Measurements from ENCODE around the gene OST4.
"Not testable (repeated sequence)": the region's sequence is repeated elsewhere in the genome, so short reads cannot be mapped to it uniquely, and the experiment has no call there.

The OST4 gene

DNA sequence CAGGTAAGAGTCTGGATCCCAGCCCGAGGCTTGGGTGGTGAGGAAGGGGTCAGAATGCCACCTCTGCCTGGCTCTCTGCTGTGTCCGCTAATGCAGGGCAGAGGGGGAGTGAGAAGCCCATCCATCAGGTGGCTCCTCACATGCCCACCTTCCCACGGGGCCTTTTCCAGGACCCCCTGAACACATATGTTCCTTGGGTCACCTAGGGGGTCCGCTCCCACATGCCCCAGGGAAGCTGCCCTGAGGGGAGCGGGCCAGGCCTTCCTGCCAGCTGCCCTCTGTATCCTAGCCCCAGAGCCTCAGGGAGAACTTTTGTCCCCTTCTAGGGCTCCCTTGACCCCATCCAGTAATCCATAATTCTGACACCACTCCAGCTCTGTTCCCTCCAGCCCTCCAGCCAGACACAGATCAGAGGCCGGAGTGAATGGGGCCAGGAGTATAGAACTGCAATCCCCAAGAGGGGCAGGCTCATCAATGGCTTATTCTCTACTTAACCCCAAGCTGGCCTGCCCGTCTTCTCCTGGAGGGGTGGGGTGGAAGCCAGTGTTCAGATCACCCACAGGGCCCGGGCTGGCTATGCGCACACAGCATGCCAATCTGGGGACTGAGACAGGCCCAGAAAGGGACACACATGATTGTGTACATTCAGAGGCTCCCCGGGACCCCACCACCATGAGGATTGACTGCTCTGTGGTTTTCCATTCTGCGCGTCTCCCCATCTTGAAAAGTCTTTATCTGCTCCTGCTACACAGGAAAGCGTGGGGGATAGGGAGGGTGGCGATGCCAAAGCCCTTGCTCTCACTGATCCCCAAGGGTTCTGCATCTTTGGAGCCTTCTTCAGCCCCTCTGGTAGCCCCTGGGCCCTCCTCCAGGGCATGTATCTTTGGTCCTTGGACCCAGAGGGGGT, 8.0 kb upstream of the OST4 start:
- DNase-seq (ENCODE audit: low read depth in 3 of 3), result no peak

DNA sequence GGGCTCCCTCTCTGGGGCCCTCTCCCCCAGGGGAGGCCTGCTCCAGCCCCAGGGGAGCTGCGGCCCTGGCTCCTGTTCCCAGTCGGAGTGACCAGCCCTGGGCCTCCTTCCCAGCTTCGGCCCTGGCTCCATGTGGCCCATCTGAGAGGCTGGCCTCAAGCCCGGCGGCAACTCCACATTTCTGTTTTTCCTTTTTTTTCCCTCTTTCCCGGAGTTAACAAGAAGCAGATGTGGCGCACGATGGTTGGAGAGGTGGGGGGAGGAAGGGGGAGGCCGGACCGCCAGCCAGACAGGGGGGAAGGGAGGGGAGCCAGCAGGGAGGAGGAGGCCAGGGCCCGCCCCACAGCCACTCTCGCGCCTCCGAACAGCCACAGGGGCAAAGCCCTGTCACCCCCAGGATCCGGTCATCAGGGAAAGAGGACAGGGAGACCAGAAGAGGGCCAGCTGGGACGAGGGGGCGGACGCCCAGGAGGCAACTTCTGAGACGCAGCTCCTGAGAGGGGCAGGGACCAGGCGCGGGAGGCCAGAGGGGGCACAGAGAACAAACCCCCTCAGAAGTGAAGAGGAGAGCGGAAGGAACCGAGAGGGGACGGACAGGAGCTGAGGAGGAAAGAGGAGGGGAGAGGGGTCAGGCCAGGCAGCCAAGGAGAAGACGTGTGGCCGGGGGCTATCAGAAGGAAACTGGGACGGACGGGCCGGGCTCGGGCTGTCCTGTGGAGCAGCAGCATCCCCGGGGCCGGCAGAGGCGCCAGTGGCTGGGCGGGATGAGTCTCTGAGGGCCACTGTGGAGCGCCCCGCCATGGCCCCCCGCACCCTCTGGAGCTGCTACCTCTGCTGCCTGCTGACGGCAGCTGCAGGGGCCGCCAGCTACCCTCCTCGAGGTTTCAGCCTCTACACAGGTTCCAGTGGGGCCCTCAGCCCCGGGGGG, 7.1 kb upstream of the OST4 start, which contains the start of gene EMILIN1:
Gene EMILIN1 (plus strand): TSS at position 349 of the 928 bp plus-strand sequence. CDS start 451 bp downstream, at position 800.
- DNase-seq (ENCODE audit: low read depth in 3 of 3), result no peak

DNA sequence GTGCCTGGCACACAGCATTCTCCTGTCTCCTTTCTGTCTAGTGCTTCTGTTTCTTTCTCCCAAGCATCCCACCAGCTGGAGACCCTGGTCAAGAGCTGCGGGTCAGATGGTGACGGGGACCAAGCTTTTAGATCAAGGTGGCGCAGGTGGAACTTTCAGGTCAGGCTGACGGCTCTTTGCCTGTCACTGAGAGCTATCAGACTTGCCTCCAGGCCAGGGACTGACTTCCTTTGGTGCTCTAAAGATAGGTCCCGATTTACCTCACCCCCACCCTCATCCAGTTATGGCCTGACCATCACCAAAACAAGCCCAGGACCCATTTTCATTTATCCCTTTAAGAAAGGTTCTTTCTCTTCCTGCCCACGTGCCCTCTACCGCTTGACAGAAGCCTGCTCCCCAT, 5.8 kb upstream of the OST4 start:
- DNase-seq (ENCODE audit: low read depth in 3 of 3), result no peak

DNA sequence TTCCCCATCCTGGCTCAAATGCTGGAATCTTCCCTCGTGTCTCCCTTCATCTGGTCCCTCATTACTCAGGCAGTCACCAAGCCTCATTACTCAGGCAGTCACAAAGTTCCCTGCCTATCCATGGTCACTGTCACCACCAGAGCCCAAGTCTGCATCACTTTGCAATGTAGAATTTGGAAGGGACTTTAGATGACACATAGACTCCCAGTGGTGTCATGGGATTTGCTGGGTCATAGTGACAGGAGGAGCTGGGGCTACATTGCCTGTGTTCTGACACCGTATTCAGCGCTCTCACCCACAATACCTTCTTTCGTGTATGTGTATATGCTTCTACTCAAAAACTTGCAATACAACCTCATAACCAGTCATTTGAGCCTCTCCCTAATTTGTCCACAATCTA, 4.9 kb upstream of the OST4 start:
- no peak for DNase-seq (ENCODE audit: low read depth in 3 of 3)

DNA sequence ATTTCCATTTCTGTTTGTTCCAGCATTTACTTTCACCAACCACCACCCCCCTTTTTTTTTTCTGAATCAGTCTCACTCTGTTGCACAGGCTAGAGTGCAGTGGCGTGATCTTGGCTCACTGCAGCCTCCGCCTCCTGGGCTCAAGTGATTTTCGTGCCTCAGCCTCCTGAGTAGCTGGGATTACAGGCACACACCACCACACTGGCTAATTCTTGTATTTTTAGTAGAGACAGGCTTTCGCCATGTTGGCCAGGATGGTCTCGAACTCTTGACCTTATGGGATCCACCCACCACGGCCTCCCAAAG, 4.1 kb upstream of the OST4 start:
- not testable (repeated sequence) for DNase-seq (ENCODE audit: low read depth in 3 of 3)

DNA sequence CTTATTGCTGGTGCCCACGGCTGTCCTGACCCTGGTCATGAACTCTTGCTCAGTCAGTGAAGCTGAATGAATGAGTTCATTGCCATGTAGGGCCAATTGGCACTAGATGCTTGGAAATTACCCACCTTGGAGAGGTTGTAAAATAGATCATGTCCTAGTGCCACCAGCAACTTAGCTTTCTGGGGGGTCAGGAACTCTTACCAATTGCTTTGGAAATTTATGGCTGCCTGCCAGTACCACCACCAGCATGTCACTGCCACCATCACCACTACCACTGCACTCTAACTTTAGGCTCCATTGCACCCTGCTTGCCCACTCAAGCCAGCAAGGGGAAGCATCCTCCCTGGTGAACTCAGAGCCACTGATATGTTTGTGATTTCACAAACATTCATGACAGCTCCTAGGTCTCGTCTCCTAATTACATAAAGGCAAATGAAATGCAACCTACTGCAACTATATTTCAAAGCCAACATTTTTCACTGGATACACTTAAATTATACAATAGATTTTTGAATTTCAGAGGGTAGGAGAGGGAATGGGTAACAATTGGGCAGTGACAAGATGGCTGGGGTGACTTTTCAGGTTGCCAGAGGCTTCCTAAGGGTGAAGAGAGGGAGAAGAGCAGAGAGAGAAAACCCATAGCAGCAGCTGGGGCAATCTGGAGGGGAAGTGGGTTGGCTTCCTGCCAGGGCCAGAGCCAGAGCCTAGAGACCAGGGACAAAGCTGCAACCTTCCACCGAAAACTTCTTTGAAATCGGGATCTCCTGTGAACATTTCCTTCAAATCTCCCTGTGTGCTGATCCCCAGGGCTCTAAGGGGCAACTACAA, 3.5 kb upstream of the OST4 start:
- peak in 1 of 3 experiments; percentile 28 for DNase-seq (ENCODE audit: low read depth in 3 of 3)

DNA sequence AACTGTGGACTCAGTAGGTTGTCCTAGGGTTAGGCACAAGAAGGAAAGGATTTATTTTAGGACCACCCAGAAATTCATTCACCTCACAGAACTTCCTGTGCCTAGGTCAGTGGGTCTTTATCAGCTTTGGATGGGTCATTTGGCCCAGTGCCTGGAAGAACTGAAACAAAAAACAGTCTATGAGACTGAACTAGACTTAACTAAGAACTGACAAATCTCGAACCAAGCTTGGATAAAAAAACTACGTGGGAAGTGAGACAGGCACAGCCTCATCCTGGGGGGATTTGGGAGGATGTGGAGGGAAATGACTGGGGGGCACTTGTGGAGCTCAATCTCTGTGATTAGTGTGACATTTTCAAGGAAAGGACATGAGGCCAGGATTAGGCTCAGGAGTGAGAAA, 2.3 kb upstream of the OST4 start:
- no peak for DNase-seq (ENCODE audit: low read depth in 3 of 3)

DNA sequence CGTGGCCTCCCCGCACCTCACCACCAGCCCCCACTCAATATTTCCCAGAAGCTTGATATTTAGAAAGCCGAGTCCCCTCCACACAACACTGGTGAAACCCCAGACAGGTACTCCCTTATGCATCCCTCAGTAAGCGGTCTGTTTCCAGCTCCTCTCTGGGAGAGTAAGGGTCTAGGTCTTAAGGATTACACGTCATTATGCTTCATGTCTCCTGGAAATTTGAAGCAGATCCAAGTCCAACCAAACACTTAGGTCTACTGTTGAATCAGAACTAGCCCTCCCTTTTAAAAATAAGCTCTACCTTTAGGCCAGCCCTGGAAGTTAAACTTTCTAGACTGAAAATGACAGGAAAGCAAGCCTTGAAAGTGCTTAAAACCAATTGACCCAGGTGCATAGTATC, 1.5 kb upstream of the OST4 start:
- no peak for DNase-seq (ENCODE audit: low read depth in 3 of 3)

DNA sequence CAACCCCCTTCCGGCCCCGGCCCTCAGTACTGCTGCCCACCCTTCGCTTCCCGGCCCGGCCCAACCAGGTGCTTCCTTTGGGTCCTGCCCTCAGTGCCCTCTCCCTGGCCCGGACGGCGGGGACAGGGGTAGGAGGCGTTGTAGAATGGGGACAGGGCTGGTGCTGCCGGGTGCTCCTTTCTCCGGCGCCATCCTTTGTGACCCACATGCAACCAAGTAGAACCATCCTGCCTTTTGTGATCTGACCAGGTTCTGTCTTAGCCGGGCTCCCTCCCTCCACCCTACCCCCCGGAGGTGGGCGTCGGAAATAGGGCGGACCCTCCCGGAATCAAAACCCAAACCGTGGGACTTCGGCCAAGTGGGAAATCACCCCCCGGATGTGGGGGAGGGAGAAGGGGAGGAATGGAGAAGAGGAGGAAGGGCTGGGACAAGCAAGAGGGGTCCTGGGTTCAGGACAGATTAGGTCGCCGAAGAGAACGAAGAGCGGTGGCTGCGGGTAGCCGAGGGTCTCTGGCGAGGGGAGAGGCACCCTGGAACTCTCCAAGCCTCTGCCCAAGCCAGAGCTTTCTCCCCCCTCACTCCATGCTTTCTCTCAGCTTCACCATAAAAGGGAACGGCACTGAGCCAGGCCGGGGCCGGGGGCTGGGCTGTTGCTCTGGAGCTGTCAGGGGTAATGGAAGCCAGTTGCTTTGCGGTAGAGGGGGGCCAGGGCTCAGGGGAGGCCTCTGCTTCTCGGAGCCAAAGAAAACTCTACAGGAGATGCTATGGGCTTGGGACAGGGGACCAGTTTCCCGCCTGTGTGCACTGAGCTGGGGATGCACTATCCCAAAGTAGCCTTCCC, 756 bp upstream of the OST4 start:
- DNase-seq (ENCODE audit: low read depth in 3 of 3), result peak in 1 of 3 experiments; percentile 31

DNA sequence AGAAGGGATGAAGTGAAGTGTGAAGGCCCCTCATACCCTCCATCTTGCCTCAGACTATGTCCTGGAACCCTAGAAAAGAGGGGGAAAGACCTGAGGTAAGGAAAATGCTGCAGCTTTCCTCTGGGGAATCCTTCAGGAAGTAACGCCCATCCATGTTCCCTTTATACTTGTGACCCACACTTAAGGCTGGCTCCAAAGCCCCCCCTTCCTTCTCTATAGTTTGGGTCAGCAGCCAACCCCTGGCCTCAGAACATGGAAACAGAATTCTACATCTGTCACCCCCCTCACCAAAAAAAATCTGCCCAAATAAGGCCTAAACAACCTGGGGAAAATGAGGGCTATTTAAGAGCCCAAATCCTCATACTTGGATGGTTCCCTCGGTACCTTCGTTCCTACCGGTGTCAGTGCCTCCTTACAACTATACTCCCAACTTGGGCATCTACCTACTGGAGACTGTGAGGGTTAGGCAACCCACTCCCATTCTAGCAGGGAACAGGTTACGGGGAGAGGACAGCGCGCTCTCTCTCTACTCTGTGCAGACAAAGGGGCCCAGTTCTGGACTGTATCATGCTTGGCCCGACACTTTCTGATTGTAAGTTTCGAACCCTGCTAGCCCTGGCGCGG, 689 bp downstream of the OST4 start:
- no peak for DNase-seq (ENCODE audit: low read depth in 3 of 3)

DNA sequence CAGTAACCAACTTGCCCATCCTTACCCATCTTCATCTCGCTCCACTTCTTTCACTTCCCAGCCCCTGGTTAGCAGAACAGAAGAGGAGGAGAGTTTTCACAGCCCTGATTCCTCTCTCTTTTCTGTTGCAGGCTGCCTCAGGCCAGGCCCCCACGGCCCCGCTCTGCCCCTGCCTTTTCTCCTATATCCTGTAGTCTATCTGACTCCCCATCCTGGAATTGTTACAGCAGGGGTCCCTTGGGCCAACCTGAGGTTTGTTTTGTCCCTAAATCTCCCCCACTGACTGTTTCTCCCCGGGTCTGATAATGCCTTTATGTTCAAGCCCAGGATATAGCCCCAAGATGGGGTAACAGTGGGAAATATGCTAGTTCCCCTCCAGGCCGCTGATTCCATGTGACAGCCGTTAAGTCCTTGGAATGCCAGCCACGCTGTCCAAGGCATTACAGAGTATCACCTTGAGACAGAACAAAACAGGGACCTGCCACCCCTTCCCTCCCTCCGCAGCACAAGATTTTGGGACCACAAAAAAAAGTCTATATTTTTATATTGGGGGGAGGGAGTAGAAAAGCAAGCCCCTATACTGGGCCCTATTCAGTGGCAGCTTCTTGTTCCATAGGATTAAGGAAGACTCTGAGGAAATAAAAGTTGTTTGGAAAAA, 1.4 kb downstream of the OST4 start:
- no peak for DNase-seq (ENCODE audit: low read depth in 3 of 3)

DNA sequence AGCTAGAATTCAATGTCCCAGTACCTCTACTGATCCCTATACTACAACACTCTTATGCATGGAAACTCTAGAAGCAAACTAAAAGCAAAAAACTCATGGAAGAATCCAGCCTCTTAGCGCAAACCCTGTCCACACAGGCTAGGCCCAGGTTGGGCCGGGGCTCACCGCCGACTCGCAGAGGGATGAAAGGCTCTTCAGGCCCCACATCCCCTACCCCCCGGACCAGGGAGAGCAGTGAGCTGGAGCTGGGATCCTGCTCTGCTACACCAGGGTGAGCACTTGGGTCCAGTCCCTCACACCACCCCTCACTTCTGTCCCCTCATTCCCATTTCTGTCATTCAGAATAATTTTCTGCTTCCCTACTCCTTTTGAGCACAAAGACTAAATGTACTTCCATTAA, 2.0 kb downstream of the OST4 start:
- no peak for DNase-seq (ENCODE audit: low read depth in 3 of 3)

DNA sequence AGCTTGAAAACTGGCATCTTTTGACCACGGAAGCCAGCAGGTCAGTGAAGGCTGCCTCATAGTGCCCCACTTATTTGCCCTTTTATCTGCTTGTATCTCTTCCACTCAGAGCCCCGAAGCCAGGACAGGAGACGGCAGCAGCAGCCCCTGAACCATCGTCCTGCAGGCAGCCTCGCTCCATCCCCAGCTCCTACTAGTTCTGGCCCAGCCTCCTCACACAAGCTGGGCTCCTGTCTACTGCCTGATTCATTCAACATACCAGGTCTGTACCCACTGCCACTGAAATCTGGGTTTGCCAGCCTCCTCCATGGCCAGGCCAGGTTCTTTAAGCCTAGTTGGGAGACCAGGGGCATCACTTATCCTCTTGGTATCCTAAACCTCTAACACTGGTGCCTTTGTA, 4.1 kb downstream of the OST4 start:
- DNase-seq (ENCODE audit: low read depth in 3 of 3), result no peak

DNA sequence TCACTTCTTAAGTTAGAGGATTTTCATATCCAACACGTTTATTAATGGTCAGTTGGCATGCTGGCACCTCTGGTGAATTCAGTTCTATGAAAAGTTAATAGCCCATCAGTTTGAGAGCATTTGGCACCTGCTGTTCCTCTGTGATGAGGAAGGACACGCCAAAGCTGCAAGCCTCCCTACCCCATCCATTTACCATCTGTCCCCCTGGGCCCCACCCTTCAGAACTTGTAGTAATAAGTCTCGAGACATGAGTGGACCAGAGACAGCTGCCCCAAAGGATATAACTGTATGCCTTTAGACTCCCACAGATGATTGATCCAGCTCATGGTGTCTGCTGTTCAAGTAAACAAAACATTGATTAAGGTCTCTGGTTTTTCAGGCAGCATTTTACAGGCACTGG, 6.3 kb downstream of the OST4 start:
- DNase-seq (ENCODE audit: low read depth in 3 of 3), result no peak

DNA sequence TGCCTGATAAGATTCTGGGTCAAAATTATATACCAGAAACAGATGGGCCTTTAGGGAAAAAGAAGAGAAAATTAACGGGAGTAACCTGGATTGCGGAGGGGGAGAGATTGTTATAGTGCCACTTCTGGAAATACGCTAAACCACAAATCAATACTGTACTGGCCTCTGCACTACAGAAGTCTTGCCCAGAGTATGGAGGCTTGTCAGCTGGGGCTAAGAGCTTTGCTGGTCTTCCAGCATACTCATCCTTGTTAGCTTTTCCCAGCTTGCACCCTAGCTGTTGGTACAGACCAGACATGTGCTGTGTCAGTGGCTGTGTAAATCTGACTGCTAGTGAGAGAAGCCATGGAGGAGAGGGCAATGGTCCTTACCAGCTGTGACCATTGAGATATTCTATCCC, 11.1 kb downstream of the OST4 start:
- DNase-seq (ENCODE audit: low read depth in 3 of 3), result no peak

DNA sequence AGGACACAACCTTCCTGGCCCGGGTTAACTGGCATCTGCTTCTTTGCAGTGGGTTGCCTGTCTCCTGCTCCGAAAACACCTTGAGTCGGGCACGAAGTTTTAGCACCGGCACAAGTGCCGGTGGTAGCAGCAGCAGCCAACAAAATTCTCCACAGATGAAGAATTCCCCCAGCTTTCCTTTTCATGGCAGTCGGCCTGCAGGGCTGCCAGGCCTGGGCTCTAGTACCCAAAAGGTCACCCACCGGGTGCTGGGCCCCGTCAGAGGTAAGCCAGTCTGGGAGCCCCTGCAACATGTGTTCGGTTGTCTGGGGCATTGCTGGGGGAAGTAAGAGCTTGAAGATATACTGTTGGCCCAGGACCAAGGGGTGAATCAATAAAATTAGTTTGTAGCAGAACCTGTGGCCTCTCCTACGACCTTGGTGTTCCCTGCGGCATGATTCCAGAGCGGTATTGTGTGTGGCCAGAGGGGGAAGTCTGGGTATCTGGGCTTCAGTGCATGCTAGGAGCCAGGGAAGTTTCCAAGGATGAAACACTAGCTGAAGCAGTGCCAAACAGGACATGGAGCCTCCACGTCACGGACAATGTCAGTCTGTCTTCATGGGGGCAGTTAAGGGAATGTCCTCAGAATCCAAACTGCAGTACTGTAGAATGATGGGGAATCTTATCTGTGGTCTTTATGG, 12.2 kb downstream of the OST4 start:
- DNase-seq (ENCODE audit: low read depth in 3 of 3), result no peak

DNA sequence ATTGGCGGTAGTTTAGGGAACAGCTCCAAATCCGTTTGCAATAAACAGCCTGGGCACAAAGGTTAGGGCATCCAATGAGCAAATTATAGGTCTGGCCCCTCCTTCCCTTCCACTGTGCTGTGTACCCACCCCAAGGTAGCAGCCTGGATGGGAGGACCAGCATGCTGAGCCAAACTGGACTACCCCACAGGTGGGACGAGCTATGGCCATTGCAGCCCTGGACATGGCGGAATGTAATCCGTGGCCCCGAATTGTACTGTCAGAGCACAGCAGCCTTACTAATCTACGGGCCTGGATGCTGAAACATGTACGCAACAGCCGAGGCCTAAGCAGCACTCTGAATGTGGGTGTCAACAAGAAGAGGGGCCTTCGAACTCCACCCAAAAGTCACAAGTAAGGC, 13.2 kb downstream of the OST4 start:
- DNase-seq (ENCODE audit: low read depth in 3 of 3), result no peak

DNA sequence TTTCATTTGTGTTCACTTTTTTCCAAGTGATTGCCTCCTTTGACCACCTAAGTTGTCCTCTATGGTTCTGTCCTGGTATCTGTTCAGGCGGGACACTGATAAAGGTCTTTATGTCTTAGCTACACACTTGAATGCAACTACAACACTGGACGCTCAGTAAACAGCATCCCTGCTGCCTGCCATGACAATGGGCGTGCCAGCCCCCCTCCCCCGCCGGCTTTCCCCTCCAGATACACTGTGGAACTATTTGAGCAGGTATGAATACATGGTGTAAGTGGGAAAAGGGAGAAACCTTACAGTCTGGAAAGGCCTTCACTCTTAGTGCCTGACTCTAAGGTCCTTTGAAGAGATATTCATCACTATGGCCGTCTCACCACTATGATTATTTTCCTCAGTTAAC, 14.3 kb downstream of the OST4 start:
- no peak for DNase-seq (ENCODE audit: low read depth in 3 of 3)

DNA sequence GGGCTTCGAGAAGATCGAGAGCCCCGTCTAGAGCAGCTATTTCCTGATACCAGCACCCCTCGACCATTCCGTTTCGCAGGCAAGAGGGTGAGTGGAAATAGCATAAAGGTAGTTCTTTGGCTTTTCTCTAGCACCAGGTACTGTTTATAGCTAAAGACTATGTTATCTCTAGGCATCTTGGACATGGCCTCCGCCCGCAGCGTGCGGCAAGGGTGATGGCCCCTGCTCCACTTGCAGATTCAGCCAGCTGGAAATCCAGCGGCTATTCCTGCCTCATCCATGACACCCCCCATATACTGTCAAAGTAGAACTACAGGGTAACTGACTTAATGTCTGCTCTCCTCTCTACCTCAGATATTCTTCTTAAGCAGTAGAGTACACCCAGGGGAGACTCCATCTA, 16.7 kb downstream of the OST4 start:
- no peak for DNase-seq (ENCODE audit: low read depth in 3 of 3)

All from stimulated activated CD4-positive, alpha-beta T cell treated with anti-CD3 and anti-CD28 coated beads, TNF-alpha, amount 100 ng/mL, for 4 hours (primary cell).